Testis (tissue), 5 donors: ENCODE results near the gene TSC22D4. TPM values are rescaled to one million over a fixed set of nuclear protein-coding genes. Genes with fewer than 3 reads are reported as not detected.
"Not testable (repeated sequence)": the region's sequence is repeated elsewhere in the genome, so short reads cannot be mapped to it uniquely, and the experiment has no call there.

Experiments
- DNase-seq: peaks from one replicate; pipeline ENCODE4 v3.0.0-alpha.2; 2019
- H3K27ac ChIP-seq, 2 donors: fragments of 200-600 bp; sonication (generic); one replicate each; pipeline ENCODE4 v1.5.1; 2019
- H3K27me3 ChIP-seq: fragments of 200-600 bp; sonication (generic); one replicate; pipeline ENCODE4 v1.5.1; 2019
- H3K36me3 ChIP-seq: fragments of 200-600 bp; sonication (generic); one replicate; pipeline ENCODE4 v1.5.1; 2017; ENCODE audit warnings: low read depth; ENCODE audit errors: missing control alignments
- H3K4me1 ChIP-seq: fragments of 200-600 bp; sonication (generic); one replicate; pipeline ENCODE4 v1.5.1; 2019
- H3K4me3 ChIP-seq, 2 donors: fragments of 200-600 bp; sonication (generic); one replicate each; pipeline ENCODE4 v1.5.1; 2017 to 2019
- H3K9me3 ChIP-seq: fragments of 200-600 bp; sonication (generic); one replicate; pipeline ENCODE4 v1.5.1; 2017
- POLR2A ChIP-seq: fragments of 450-650 bp; IDR thresholded peaks from one replicate; pipeline ENCODE4 v1.6.1; 2017; ENCODE audit warnings: antibody characterized with exemption, mild to moderate bottlenecking, moderate library complexity
- WGBS, 2 donors: methylation state at CpG; one replicate each; pipeline ENCODE4 v1.1.5; 2018; 5-methylcytosine and 5-hydroxymethylcytosine counted together
- intact Hi-C: fragments of 100-400 bp; cut with DNase I; formaldehyde crosslinking; loops from one replicate; pipeline ENCODE4 v1.15.1; 2023; ENCODE audit warnings: low total_unique reads
- long read RNA-seq, 2 donors: transcript quantifications; one replicate each; lab custom pipeline, GENCODE V29; 2026
- polyA plus RNA-seq: library from polyadenylated mRNA; stranded (reverse); fragments of 350-450 nt; fragmentation: Illumina TruSeq; extraction: RNeasy Lipid Tissue Mini Kit (QIAGEN cat#74804); gene quantifications from one replicate; pipeline ENCODE4 v1.2.3, GENCODE V29; 2014; ENCODE audit warnings: low read depth, low replicate concordance; ENCODE audit not compliant: insufficient read depth
- total RNA-seq, 2 donors: library from RNA; depleted of rRNA; stranded (reverse); fragments of >200 nt; gene quantifications; one replicate each; pipeline ENCODE4 v1.2.3, GENCODE V29; 2016
- TF ChIP-seq, protein P1 (sequence below), 3 experiments: fragments of 450-650 bp in 2 of 3; fragments of 200-600 bp in 1 of 3; sonication (generic) in 1 of 3; IDR thresholded peaks; one replicate each; pipeline ENCODE4 v1.5.1; 2016 to 2019; ENCODE audit warnings: antibody characterized with exemption in 3 of 3, mild to moderate bottlenecking in 2 of 3, moderate library complexity in 1 of 3

TSC22D4 gene
- total RNA-seq (100 to 1,000 TPM; 135 to 165 TPM), polyA plus RNA-seq (57.4 TPM)
- long read RNA-seq, donor 1, transcript TSC22D4-201 (5 exons, 2,383 nt) = major isoform, 10 of 37 reads
- long read RNA-seq, donor 1, partial matches to known transcripts = 20 of 37 reads
- long read RNA-seq, donor 1, other reads (novel, unspliced or antisense) = 0 of 37 reads
- long read RNA-seq, donor 2, transcript TSC22D4-201 (5 exons, 2,383 nt) = major isoform, 6 of 29 reads
- long read RNA-seq, donor 2, partial matches to known transcripts = 23 of 29 reads
- long read RNA-seq, donor 2, other reads (novel, unspliced or antisense) = 0 of 29 reads

DNA sequence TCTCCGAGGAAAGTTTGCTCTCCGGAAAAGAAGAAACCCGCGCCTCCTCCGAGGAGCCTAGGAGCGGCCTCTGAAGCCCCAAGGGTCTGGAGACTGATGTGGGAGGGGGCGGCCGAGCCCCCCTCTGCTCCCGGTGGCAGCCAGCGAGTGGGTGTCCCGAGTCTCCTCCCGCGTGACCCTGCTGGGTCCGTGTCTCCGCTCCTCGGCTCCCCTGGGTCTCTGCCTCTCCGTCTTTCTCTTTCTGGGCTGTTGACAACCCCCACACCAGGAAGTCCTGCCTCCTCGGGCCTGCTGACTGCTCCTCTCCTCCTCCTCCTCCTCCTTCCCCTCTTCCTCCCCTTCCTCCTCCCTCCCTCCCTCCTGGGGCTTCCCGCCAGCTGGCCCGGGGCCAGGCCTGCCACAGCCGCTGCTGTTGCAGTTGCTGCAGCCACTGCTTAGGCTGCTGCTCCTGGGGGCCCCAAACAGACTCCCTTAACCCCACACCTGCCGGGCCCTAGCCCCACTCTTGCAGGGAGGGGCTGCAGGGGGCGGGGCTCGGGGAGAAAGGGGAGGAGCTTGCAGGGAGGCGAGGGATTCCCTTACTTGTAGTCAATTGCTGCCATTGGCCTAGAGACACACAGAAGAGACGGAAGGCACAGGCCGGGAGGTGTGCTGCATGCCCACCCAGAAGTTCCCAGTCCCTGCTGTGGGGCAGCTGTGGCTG is at the start of gene TSC22D4:
Gene TSC22D4, minus strand, starts transcription at position 257 of the 703 bp plus-strand sequence. CDS start 1,176 bp downstream, outside the sequence.
- Histone ChIP-seq H3K4me3 (peak within 1 kb of the TSS; percentile 83 to 98), H3K27me3 (no peaks in the 10 kb centered on the region), H3K9me3 (no peaks in the 10 kb centered on the region), H3K4me1 (peaks cover 45% of the 10 kb centered on the region), H3K36me3 (no peaks in the 10 kb centered on the region), H3K27ac (peak within 1 kb of the TSS; percentile 93 to 95)
- WGBS, 2 donors = 0 to 2% methylated on average over 10 to 27 of the region's 27 CpGs
- TF ChIP-seq, protein P1, sequence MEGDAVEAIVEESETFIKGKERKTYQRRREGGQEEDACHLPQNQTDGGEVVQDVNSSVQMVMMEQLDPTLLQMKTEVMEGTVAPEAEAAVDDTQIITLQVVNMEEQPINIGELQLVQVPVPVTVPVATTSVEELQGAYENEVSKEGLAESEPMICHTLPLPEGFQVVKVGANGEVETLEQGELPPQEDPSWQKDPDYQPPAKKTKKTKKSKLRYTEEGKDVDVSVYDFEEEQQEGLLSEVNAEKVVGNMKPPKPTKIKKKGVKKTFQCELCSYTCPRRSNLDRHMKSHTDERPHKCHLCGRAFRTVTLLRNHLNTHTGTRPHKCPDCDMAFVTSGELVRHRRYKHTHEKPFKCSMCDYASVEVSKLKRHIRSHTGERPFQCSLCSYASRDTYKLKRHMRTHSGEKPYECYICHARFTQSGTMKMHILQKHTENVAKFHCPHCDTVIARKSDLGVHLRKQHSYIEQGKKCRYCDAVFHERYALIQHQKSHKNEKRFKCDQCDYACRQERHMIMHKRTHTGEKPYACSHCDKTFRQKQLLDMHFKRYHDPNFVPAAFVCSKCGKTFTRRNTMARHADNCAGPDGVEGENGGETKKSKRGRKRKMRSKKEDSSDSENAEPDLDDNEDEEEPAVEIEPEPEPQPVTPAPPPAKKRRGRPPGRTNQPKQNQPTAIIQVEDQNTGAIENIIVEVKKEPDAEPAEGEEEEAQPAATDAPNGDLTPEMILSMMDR (IDR thresholded peaks at IDR 0.05) = no peak
- peak; percentile 79 for TF ChIP-seq POLR2A
- peak; percentile 96 for DNase-seq
- intact Hi-C loops = no loop called here

- H3K27ac ChIP-seq, DNase-seq, H3K4me1 ChIP-seq, H3K36me3 ChIP-seq, intact Hi-C loops, H3K4me3 ChIP-seq, H3K27me3 ChIP-seq, H3K9me3 ChIP-seq: not testable (repeated sequence)
- WGBS, 2 donors = 85% methylated on average over 12 of the region's 12 CpGs
Observed at GRCh38 chr7:100528108-100528866, 49.3 kb upstream of the TSC22D4 start.

GRCh38 chr7:100523192-100523591 is 44.2 kb upstream of the TSC22D4 start:
- H3K27me3 ChIP-seq, H3K9me3 ChIP-seq, intact Hi-C loops, H3K27ac ChIP-seq, H3K36me3 ChIP-seq, DNase-seq, H3K4me1 ChIP-seq: not testable (repeated sequence)
- H3K4me3 ChIP-seq = peak overlapping the region in 1 of 2 donors; percentile 34
- WGBS, 2 donors = no CpG with 5 or more reads among the region's 34 CpGs

DNA sequence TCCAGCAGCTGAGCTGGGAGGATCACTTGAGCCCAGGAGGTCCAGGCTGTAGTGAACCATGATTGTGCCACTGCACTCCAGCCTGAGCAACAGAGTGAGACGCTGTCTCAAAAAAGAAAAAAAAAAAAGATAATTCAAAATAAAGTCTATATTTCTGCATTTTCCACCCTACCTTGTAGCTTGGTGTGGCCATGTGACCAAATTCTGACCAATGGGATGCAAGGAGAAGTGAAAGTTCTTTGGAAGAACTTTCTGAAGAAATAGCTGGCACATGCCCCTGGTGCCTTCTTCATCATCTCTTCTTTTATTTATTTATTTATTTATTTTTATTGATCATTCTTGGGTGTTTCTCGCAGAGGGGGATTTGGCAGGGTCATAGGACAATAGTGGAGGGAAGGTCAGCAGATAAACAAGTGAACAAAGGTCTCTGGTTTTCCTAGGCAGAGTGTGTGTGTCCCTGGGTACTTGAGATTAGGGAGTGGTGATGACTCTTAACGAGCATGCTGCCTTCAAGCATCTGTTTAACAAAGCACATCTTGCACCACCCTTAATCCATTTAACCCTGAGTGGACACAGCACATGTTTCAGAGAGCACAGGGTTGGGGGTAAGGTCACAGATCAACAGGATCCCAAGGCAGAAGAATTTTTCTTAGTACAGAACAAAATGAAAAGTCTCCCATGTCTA is 43.0 kb upstream of the TSC22D4 start:
- 78 to 80% methylated on average over 2 of the region's 3 CpGs for WGBS, 2 donors

GRCh38 chr7:100521076-100521475 is 42.1 kb upstream of the TSC22D4 start:
- H3K27ac ChIP-seq = no peak overlapping the region
- no peaks in the 10 kb centered on the region for H3K27me3 ChIP-seq
- TF ChIP-seq, protein P1 (IDR thresholded peaks at IDR 0.05) = no peak
- TF ChIP-seq POLR2A = no peak
- no peaks in the 10 kb centered on the region for H3K9me3 ChIP-seq
- peaks cover 3% of the 10 kb centered on the region for H3K4me1 ChIP-seq
- no peaks in the 10 kb centered on the region for H3K36me3 ChIP-seq
- no peak for DNase-seq
- intact Hi-C loops = no loop called here
- WGBS, 2 donors = 95 to 98% methylated on average over 2 of the region's 2 CpGs
- no peak overlapping the region for H3K4me3 ChIP-seq

More for the DNA sequence above, 43.0 kb upstream of the TSC22D4 start:
- DNase-seq, H3K4me3 ChIP-seq, H3K4me1 ChIP-seq, H3K36me3 ChIP-seq, H3K9me3 ChIP-seq, H3K27ac ChIP-seq, H3K27me3 ChIP-seq, intact Hi-C loops: not testable (repeated sequence)
